GM21825 (cell line): ENCODE data around the gene CMC4.

Experiments used
- ATAC-seq: cut with Tn5 transposase; IDR thresholded peaks from one replicate; pipeline ENCODE4 v1.9.1; 2021; ENCODE audit warnings: mild to moderate bottlenecking, moderate library complexity; ENCODE audit not compliant: unreplicated experiment

CMC4 gene, protein sequence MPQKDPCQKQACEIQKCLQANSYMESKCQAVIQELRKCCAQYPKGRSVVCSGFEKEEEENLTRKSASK

DNA sequence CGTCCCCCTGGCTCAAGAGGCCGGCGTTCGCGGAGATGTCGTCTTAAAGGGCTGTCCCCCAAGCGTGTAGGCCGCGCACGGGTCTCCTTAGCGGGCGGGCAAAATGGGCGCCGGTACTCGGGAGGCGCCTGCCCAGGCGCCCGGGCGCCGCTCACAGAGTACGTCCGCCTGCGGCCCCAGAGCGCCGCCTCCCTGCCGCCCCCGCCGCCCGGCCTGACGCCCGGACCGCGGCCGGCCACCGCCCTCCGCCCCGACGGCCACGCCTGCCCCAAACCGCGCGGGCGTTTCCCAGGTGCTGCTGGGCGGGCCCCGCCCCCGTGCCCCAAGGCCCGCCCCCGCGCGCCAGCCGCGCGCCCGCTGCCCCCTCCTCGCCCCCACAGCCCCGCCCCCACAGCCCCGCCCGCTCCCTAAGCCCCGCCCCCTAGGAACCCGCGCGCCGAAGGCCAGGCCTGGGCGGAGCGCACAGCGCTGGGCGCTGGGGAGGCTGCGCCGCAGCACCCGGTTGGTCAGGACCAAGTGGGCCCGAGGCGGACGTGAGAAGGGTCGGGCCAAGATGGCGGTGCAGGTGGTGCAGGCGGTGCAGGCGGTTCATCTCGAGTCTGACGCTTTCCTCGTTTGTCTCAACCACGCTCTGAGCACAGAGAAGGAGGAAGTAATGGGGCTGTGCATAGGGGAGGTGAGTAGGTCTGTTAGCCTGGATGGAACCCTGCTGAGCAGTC, at the start of gene CMC4, which contains the start of the genes BRCC3 and MTCP1:
Gene CMC4, minus strand, starts transcription at position 162 of the 719 bp plus-strand sequence. CDS start 7,113 bp downstream, outside the sequence.
Gene BRCC3, plus strand, starts transcription at position 534 of the 719 bp plus-strand sequence. Its CDS starts 20 bp downstream, at position 554.
Gene MTCP1, minus strand, starts transcription at position 162 of the 719 bp plus-strand sequence. CDS start 5,126 bp downstream, outside the sequence.
- ATAC-seq = peak; percentile 87

DNA sequence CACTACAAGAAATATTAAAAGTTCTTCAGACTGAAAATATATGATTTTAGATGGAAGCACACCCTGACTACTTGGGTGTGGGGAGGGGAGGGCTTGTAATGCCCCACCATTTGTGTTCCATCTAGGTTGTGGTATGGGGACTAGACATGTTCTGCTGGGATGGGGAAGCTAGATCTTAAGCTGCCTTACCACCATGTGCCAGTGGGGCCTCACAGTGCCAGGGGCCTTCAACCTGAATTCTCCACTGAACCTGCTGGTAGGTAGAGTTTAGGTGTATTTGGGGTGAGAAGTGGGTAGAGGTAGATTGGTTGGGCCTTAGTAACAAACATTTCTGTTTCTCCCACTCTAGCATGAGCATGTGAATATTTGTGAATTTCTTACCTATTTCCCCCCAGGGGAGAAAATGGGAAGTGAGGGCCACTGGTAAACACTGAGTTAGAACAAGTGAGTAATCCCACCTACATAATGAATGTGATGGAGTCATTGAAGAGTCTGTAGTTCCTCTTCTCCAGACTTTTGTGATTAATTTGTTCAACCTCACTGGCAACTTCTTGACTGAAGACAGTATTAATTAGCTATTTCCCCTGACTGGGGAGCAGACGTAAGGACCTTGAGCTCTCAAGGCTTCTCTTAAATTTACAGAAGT, 44.4 kb upstream of the CMC4 start:
- ATAC-seq = no peak

DNA sequence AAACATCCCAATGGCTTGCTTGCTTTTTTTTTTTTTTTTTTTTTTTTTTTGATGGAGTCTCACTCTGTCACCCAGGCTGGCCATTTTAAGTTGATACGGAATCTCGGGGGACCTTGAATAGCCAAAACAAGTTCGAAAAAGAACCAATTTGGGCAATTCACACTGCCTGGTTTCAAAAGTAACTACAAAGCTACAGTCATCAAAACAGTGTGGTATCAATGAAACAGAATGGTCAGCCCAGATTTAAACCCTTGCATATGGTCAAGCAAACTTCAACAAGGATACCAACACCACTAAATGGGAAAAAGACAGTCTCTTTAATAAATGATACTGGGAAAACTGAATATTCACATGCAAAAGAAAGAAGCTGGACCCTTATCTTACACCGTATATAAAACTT, 42.2 kb upstream of the CMC4 start:
- no peak for ATAC-seq

DNA sequence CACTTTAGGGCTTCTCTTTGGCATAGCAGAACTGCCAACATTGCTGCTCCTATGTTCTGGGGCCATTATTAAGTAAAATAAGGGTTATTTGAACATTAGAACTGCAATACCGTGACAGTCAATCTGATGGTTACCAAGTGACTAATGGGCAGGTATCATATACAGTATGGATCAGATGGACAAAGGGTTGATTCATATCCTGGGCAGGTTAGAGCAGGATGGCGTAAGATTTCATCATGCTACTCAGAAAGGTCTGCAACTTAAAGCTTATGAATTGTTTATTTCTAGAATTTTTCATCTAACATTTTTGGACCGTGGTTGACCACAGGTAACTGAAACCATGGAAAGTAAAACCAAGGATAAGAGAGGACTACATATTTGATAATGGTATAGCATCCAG, 41.2 kb upstream of the CMC4 start:
- ATAC-seq = no peak

DNA sequence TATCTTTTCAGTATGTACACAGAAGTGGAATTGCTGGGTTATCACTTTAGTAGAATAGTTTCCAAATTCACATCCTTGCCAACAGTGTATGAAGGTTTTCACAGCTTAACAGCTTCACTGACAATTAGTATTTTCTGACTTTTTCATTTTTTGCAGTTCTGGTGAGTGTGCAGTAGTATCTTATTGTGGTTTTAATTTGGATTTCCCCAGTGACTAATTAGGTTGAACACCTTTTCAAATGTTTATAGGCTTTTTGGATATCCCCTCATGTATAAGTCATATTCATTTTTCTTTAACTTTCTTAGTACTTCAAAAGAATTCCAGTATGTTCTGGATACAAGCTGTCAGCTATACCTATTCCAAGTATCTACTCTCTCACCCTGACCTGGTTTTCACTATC, 37.5 kb upstream of the CMC4 start:
- no peak for ATAC-seq

DNA sequence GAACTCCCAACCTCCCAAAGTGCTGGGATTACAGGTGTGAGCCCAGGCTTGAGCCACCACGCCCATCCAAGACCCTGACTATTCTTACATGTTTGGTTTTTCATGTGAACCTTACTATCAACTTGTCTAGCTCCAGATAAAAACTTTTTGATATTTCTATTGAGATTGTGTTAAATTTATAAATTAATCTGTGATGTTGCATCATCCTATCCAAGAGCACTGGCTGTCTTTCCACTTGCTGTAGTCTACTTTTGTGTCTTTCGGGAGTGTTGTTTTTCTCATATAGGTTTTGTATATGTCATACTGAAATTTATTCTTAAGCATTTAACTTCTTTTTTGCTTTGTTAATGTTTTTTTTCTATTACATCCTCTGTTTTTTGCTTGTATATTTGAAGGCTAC, 35.0 kb upstream of the CMC4 start:
- no peak for ATAC-seq

DNA sequence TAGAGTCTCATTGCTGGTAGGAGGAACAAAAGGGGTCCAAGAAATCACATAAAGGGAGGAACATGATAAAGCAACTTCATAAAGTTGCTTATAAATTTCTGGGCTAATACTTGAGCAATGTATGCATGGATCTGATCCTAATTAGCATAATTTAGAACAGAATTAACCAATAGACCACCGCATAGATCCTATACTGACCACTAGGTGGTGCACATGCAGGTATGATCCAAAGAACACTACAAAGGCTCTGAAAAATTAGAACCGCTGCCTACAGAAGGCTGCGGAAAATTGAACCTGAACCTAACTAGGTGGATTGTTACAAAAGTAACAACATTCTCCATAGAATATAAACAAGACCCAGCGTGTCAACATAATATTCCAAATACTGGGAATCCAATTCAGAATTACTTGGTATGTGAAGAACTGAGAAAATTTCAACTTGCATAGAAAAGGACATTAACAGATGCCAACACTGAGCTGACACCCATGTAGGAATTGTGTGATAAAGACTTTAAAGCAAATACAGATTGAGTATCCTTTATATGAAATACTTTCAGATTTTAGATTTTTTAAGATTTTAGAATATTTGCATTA, 23.6 kb upstream of the CMC4 start:
- ATAC-seq = peak; percentile 72

DNA sequence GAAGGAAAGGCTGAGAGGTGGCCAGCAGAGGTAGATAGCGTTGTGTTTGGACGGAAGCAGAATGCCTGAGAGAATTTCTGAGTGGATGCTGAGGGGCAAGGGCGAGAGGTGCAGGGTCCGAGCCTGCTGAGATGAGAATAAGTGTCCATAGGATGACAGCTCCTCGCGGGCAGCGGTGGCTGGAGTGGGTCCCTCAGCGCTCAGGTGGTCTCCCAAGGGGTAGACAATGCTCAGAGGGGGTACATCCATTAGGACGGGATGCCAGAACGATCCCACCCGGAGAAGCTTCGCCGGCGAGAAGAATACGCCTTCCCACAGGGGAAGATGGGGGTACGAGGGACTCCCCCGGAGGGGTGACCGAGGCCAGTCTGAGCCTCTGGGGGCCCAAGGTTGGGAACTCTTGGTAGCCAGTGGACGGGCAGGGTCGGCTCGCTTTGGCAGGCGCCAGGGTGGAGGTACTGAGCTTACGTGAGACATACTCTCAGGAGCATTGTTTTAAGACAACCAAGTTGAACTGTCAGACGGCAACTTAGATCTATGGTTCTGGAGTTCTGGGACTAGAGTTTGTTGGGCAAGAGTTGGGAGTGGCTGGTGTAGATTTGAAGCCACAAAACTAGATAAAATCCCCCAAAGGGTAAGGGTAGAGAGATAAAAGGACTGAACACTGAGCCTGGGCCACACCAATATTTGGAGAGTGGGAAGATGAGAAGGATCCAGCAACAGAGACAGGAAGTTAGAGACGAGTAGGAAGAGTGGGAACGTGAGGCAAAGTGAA, 16.2 kb upstream of the CMC4 start:
- no peak for ATAC-seq

DNA sequence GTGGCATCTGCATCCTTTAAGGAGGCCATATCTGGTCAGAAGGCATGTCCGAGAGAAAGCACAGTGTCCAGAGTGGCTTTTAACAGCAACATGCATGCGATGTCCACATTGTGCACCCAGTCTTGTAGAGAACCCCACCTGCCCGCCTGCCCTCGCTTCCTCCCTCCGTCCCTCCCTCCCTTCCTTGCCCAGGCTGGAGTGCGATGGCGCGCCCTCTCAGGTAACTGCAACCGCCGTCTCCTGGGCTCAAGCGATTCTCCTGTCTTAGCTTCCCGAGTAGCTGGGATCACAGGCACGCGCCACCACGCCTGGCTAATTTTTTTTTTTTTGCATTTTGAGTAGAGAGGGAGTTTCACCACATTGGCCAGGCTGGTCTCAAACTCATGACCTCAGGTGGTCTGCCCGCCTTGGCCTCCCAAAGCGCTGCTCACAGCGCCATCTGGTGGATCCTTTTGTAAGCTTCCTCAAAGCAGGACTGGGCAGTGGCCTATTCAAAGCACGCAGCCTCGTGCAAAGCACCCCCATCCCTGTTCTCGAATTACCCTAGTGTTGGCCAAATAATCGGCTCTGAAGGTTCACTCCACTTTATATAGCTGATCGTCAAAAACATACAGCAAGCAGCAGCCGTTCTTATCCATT, 15.4 kb upstream of the CMC4 start:
- no peak for ATAC-seq

DNA sequence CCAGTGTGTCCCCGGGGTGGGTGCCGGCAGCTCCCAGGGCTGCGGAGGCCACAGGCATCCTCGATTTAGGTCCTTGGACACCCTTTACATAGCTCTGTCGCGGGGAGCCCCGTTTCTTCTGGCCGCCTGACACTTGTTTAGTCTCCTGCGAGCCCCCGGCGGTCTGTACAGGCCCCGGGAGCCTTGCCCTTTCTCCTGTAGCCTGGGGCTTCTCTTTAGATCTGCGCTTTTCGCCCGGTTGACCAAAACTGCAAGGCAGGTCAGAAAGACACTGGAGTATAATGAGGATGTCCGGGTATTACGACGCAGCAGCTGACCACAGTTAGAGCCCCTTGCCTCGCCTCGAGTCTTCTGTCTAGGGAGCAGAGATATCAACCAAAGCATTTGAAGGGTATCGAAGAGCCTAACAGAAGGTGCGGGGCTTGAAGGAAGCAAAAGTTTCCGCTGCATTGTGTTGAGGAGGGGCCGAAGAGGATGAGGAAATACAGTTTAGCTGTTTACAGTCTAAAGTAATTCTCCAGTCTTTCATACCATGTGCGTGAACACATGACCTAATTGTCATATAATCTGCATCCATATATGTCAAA, 851 bp upstream of the CMC4 start:
- no peak for ATAC-seq

DNA sequence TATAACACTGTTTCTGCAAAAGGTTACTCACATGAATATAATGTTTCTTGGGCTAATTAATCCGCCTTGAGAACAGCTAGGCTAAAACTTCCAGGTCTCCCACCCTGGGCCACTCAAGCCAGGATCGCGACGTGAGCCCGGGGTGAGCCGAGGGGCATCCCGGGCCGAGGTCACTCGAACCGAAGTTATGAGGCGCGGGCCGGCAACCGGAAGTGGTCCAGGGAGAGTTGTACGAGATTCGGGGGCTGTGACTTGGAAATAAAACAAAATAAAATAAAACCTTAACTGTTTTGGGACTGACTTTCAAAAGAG, 317 bp downstream of the CMC4 start:
- peak; percentile 22 for ATAC-seq

DNA sequence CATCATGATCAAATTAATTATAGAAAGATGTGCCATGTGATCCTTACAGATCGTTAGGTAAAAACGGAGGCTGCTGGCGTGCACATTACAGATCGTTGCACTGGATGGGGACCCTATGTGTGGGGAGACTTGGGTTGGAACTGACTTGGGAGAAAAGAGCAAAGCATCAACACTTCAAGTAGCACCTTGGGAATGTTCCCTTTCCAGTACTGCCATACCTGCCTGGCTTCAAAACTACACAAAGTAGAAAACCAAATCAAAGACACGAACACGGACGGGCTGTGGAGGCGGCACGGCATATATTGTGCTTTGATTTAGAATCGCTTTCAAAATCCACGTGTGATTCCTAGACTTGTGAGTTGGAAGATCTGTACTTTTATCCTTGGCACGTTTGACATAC, 898 bp downstream of the CMC4 start:
- no peak for ATAC-seq

DNA sequence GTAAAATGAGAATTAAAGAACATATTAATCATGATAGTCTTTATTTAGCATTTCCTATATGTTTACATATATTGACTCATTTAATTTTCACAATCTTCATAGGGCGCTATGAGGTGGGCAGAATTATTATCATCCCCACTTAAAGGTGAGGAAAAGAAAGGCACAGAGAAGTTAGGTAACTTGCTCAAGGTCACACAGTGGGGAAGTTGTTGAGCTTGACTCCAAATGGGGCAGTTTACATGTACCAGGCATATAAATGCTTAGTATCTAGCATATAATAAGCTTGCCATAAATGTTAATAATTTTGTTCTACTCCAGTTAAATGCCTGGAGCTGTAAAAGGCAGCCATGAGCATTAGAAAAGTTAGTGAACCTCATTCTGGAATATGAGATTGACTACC, 1.5 kb downstream of the CMC4 start:
- no peak for ATAC-seq

DNA sequence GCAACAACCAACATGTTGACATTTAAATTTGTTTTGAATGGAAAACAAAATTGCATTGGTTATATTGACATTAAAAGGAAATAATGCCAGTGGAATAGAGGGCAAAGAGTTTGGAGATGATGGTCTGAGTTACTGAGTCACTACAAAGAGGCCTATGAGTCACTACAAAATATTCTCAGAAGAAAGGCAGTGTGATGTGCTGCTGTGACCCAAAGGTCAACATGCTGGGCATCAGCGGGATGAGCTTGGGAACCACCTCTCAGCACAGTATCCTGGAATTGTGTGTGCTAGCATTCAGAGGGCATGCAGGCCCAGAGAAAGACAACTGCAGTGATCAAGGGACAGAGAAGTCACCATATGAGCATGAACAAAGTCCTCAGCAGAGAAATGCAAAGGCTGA, 2.8 kb downstream of the CMC4 start:
- ATAC-seq = no peak

DNA sequence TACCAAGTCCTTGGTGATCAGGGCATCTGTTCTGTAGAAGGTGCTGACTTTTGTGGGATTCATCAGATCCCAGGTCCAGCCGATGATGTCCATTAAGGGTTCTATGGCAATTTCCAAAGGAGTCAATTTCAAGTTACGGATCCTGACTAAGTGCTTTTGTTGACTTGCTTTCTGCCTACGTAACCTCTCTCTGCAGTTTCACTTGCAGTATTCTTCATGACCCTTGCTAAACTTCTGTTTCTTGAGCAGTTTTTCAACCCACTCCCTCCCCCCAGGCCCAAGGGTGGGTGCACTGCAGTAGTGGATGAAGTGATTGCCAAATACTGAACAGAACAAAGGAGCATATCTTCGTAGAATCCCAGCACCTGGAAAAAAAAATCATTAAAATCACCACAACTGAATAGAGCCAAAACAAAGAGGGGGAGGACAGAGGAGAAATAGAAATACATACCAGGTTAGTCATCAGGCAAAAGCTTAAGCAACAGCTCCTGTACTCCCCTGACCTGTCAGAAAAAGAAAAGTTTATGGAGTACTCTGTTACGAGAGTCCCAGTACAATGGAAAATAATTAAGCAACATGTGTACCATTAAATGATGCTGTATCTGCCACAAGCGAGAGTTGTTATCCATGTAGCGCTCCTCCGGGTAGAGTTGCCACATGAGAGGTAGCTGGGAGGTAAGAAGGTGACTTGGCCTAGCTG, 5.8 kb downstream of the CMC4 start:
- ATAC-seq = no peak

DNA sequence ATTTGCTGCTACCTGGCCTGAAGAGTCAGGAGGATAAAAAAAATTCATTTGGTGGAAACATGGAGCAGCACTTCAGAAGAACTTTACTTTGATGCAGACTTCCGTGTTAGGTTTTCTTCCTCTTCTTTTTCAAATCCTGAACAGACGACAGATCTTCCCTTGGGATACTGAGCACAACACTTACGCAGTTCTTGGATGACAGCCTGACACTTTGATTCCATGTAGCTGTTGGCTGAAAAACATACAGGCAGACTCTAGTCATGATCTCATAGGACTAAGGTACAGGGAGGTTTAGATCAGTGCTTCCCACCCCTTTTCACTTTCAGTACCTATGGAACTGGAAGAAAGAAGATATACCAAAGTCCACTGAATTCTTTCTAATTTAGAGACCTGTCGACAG, 9.2 kb downstream of the CMC4 start:
- ATAC-seq = no peak

DNA sequence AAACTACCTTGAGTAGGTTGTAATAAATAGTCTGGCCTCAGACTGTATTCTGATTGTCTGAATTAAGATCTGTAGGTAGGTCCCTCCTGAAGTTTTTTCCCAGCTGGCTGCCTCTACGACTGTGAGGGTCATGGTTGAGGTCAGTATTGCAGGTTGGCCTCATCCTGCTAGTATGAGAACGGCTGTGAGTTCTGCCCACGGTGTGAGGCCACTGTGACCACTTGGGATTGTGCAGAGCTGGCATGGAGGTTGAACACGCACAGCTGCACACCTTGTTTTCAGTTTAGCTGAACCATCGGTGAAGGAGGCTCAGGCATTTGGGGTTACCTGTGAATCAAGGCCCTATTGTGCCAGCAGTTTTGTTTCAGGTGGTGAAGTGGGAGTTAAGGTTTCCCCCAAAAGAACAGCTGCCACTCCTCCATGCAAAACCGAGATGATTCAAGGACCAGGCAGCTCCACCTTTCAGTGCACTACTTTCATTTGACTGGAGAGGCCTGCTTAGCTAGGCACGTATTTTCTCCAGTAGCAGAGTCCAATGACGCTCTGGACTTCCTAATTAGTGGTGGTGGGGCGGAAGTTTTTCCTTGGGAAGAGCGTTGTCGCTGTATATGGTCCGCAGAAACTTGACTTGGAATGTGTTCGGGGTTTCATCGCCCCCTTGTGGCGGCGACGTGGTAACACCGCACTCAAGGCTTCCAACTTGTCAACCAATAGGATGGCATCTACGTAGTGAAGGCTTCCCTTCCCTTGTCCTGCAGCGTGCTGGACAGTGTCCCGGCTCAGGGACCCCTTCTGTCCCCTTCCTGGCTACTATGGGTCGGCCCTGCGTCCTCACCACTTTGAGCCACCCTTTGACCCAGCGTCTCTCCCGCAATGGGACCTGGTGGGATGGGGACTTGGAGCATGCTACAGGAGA, 13.8 kb downstream of the CMC4 start:
- ATAC-seq = peak; percentile 78

DNA sequence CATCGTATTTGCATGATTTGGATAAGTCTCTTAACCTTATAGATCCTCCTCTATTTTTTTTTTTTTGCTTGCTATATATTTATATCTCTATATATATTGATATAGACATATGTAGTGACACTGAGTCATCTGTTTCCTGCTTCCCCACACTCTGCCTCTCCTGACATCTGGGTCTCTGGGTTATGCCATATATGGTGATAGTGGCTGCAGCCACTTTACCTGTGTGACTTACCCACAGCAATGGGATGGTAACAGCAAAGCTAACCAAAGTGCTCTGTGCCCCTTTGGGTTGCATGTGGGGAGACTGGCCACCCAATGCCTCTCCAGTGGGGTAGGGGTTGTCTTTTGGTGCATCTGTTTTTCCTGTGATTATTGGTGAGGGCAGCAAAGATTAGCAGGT, 14.5 kb downstream of the CMC4 start:
- no peak for ATAC-seq

DNA sequence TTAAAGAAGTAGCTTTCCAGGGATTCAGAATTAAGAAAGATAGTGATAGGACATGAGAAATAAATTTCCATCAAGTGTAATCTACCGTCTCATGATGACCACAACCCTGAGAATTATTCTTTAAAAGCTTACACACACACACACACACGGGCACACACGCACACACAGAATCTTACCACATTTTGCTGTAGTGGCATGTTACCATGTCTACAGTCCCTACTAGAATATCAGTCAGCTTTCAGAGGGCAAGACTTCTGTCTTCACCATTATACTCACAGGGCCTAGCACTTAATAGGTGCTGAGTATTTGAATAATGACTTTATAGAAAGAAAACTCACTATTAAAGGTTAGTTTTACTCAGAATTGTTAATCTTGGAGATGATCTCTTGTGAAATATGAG, 15.4 kb downstream of the CMC4 start:
- no peak for ATAC-seq
